ENCODE measurements around the gene PTGDS.

PTGDS gene

DNA sequence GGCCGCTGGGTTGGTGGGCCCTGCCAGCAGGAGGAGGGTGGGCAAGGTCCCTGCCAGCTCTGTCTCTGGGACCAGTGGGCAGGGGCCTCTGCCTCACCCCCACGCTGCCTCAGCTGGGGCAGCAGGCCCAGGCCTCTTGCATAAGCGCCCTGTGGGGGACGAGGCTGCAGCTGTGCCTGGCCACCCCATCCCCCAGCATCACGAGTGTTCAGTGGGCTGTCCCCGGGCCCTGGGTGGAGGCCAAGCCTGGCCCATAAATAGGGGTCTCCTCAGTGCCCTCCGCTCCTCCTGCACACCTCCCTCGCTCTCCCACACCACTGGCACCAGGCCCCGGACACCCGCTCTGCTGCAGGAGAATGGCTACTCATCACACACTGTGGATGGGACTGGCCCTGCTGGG, at the start of gene PTGDS:
Gene PTGDS, plus strand, starts transcription at position 282 of the 400 bp plus-strand sequence. Its CDS starts 75 bp downstream, at position 357.
- no peak for DNase-seq (ENCODE audit: low read depth in 2 of 2)

DNA sequence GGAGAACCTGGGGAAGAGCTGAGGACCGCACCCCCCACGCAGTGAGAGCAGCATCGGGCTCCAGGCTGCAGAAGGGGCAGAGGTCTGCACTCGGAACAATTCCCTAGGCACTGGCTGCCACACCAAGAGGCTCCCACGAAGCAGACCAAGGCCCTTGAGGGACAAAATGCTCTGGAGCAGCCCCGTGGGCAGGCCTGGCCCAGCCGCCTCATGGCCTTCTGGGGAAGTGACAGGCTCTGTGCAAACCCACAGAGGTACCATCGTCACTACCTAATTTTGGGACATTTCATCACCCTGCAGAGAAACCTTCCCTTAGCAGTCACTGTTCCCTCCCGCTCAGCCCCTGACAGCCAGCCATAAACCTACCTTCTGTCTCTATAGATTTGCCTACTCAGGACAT, 48.7 kb upstream of the PTGDS start:
- no peak for DNase-seq (ENCODE audit: low read depth in 2 of 2)

DNA sequence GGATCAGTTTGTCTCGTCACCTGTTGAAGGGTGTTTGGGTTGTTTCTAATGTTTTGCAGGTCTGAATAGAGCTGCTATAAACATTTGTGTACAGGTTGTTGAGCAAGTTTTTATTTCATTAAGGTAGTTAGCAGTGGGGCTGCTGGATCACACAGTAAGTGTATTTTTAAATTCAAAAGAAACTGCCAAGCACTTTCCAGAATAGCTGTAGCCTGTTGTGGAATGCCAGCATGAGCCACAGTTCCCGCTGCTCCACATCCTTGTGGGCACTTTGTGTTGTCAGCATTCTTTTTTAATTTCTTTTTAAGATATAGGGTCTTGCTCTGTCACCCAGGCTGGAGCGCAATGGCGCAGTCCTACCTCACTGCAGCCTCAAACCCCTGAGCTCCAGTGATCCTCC, 47.3 kb upstream of the PTGDS start:
- DNase-seq (ENCODE audit: low read depth in 2 of 2), result no peak

DNA sequence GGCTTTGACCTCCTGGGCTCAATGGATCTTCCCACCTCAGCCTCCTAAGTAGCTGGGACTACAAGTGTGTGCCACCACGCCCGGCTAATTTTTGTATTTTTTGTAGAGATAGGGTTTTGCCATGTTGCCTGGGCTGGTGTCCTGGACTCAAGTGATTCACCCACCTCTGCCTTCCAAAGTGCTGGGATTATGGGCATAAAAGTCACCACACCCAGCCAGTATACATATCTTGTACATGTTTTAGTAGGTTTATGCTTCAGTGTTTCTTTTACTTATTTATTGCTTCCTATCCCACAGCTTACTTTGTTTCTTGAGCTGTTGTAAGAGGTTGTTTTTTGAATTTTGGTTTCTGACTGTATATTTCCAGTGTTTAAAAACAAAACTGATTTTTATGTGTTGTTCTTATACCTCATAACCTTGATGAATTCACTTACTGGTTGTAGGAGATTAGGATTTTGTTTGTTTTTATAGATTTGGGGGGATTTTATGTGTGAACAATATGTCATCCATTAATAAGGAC, 45.6 kb upstream of the PTGDS start:
- no peak for DNase-seq (ENCODE audit: low read depth in 2 of 2)

DNA sequence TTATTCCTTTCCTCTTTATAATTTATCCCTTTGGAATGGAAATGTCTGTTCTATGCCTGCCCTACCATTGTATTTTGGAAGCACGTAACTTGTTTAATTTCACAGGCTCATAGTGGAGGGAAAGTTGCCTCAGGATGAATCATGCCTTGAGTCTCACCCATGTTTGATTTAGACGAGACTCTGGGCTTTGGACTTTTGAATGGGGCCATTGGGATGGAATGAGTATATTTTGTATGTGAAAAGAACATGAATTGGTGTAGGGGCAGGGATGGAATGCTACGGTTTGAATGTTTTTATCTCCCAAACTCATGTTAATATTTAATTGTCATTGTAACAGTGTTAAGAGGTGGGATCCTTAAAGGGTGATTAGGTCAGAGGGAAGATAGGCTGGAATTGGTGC, 43.0 kb upstream of the PTGDS start:
- DNase-seq (ENCODE audit: low read depth in 2 of 2), result no peak

DNA sequence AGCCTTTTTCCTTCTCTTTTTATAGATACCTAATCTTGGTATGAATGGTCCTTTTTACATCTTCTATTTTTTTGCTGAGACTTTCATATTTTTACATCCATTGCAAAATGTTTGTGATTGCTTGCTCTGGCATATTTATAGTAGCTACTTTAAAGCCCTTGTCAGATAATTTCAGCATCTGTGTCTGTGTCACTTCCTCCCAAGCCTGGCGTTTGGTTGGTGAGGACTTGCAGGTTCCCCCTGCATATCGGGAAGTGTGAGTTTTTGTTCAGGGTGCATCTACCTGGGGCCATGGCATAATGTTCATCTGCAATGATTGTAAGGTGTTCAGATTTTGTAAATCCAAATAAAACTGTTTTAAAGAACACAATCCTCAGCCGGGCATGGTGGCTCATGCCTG, 41.7 kb upstream of the PTGDS start:
- no peak for DNase-seq (ENCODE audit: low read depth in 2 of 2)

GRCh38 chr9:136936645-136937170, 40.6 kb upstream of the PTGDS start:
- no peak for DNase-seq (ENCODE audit: low read depth in 2 of 2)

DNA sequence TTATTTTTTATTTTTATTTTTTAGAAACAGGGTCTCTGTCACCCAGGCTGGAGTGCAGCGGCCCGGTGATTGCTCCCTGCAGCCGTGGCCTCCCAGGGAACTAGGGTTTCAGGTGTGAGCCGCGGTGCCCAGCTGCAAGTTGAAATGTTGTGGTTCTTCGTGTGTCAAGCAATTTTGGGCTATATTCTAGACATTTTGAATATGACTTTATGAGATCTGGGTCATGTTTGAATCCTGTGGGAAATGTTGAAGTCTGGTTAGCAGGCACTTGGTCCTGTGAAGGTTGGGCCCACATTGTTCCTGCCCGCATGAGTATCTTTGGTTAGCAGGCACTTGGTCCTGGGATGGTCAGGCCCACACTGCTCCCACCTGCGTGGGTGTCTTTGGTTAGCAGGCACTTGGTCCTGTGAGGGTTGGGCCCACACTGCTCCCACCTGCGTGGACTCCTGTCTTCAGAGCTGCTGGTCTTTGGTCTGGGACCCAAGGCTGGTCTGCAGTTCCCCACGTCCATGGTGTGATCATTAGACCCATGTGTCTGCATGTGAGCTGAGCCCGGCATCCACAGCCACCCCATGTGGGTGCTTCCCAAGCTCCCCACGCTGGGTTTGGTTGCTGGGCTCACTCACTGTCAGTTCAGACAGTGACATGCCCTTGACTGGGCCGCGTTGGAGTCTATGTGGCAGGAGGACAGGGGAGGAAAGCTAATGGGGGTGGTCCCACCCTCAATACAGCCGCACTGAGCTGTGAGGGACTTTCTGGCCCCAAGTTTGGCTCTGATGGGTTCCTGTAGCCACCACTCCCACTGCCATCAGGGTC, 39.9 kb upstream of the PTGDS start:
- DNase-seq (ENCODE audit: low read depth in 2 of 2), result no peak

DNA sequence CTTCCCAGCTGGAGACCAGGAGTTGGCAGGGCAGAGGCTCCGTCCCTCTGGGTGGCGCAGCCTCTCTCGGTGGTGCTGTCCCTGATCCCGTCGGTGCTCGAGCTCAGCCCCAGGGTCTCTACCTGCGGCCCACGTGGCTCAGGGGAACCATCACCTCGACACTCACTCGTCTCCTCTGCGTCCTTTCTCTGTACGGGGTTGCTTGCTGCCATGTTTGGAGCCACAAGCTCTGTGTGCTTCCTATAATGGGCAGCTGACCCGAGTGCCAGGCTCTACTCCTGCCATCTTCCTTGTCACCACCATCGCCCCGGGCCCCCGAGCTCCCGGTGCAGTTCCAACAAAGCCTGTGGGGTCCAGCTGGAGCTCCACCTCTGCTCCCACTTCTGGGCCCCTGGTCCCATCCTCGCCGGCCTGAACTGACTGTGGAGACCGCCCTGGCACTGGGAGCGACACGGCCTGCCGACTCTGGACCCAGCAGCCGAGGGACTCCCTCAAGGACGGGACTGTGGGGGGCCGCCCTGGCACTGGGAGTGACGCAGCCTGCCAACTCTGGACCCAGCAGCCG, 37.8 kb upstream of the PTGDS start:
- DNase-seq (ENCODE audit: low read depth in 2 of 2), result no peak

GRCh38 chr9:136939996-136940525, 37.2 kb upstream of the PTGDS start:
- DNase-seq (ENCODE audit: low read depth in 2 of 2), result no peak

GRCh38 chr9:136940526-136941230, 36.6 kb upstream of the PTGDS start:
- no peak for DNase-seq (ENCODE audit: low read depth in 2 of 2)

DNA sequence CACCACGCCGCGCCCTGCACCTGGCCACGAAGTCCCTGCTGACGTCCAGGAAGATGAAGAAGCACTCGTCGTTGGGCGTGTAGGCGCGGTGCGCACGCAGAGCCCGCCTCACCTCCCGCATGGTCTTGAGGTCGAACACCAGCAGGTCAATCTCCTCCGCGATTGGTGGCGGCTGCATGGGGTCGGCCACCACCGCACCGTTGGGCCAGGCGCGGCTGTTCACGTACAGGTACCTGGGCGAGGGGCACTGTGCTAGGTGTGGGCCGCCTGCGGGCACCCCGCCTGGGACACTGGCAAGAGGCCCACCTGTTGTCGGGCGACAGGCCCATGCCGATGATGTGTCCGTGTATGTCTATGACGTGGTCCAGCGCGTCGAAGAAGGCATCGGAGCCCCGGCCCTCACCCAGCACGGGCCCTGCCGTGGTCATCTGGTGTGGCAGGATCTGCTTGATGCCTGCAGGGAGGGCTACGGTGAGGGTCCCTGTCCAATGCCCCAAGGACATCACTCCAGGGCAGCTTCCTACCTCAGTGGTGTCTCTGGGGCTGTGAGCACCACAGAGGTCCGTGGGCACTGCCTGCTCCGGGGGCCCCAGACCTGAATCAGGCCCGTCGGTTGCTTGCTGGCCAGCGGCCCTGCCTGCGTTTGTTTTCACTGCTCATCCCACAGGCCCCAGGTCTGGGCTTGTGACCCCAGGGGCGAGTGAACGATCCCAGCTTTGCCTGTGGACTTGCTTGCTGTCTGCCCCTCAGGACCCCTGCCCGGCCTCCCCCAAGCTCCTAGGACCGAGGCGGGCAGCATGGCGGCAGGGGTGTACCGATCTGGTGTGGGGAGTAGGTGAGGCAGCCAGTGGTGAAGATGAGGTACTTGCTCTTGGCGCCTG, 35.8 kb upstream of the PTGDS start:
- DNase-seq (ENCODE audit: low read depth in 2 of 2), result no peak

DNA sequence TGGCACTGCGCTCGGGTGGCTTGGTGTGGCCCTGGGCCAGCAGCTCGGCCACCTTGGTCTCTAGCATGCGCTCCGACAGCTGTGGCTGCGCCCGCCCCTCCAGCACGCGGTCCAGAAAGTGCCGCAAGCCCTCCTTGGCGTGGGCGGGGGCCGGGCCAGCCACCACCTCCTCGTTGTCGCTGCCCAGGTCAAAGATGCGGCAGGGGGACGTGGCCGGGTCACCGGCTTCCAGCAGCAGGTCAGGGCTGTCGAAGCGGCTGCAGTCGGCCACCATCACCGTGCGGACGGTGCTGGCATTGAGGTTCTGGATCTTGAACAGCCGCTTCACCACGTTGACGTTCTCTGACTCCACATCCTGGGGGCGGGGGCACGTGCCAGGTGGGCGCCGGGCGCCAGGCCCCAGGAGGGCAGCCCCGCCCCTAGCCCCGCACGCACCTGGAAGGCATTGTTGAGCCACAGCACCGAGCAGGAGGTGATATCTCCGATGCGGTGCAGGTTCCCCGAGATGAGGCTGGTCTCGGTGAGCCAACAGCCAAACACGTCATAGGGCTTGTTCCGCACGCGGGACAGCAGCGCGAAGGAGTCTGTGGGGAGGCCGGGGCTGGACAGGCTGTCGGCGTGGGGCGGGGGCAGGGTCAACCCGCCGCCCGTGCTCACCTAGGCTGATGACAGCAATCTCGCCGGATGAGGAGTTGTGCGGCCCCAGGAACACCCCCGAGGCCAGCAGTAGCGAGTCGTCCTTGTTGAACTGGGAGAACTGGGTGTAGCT, 35.0 kb upstream of the PTGDS start:
- DNase-seq (ENCODE audit: low read depth in 2 of 2), result no peak

DNA sequence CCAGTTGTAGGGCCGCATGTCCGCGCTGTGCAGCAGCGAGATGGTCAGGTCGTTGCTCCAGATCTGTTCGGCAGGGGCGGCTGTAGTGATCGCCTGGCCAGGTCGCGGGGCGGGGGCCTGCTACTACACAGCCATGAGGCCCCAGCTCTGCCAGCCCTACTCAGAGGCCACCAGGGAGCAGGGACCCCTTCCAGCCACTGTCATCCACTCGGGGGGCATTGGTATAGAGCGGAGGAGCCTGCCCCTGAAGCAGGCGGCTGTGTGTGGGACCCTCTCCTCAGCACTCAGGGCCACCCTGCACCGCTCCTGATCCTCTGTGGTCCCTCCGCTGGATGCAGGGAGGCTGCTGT, 34.4 kb upstream of the PTGDS start:
- DNase-seq (ENCODE audit: low read depth in 2 of 2), result no peak

DNA sequence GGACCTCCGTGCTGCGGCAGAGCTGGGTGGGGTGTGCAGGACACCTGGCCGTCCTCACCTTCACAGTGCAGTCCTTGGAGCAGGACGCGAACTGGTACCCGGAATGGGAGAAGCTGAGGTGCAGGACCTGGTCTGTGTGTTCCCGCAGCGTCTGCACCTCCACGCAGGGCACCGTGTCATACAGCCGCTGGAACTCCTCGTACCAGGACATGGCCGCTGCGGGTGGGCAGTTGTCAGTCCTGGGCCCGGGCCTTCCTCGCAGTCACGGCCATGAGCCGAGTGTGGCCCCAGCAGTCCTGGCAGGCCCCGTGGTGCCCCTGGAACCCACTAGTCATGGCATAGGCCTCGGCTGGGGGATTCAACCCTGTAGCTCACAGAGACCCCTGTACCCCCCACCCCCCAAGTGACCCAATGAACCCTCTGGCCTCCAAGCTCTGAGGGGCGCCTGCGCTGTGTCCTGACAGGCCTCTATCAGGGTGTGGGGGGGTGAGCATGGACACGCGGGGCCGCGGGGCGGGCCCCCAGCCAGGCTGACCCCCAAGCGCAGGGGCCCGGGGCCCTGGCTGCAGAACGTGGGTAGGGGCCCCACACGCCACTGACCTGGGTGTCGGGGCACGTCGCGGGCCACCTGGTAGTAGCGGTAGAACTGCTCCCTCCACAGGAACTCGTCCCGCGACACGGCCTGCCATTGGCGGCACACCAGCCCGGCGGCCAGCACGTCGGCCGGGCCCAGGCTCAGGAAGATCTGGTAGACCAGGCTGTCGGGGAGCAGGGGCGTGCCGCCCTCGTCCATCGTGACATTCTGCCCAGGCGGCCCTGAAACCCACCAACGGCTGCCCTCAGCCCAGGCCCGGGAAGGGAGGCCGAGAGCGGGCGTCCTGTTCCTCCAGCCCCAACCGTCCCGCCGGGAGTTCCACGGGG, 33.8 kb upstream of the PTGDS start:
- peak; percentile 34 to 37 for DNase-seq (ENCODE audit: low read depth in 2 of 2)

DNA sequence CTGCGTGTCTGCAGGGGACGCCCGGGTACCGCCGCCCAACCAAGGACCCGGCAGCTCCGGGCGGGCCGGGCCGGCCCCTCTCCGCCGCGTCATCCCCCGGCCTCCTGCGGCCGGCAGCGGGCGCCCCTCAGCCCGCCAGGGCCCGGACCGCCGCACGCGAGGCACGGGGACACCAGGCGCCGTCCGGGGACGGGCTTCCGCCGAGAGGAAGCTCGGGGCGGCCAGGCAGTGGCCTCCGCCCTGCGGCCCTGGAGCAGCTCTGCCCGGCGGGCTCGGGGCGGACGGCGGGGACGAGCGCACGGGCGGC, 33.1 kb upstream of the PTGDS start:
- DNase-seq (ENCODE audit: low read depth in 2 of 2), result peak; percentile 13 to 16

DNA sequence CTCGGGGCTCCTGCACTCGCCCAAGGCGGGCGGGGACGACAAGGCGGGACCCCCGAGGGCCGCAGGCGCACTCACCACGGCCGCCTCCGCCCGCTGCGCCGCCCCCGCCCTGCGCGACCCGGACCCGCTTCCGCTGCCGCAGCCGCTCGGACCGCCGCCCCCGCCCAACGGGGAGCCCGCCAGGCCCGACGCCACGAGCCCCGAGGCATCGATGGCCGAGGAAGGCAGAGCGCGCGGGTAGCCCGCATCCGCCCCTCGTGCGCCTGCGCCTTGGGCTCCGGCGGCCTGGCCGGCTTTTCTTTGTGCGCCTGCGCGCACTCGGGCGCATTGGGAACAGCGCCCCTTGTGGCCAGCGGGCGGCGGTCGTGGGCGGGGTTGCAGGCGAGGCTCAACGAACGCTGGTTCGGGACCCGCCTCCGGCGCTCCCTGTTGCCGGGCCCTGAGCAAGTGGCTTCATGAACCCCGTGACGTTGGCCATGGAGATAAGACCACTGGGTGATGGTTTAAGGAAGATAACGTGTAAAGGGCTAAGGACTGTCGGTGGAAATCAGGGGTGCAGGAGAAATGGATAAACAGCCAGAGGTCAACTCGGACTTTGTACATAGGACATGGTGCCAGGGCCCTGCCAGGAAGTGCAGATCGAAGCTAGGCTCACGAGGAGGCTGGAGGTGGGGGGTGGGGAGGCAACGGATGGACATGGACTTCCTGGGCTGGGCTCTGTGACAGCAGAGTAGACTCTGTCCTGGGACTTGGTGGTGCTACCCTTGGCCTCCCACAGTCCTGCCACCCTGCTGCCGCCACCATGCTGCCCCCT, 32.6 kb upstream of the PTGDS start, which contains the start of the genes C8G and FBXW5:
Gene C8G, plus strand, starts transcription at position 725 of the 814 bp plus-strand sequence. Its CDS starts 78 bp downstream, at position 803.
Gene FBXW5, minus strand, starts transcription at position 220 of the 814 bp plus-strand sequence. CDS start 655 bp downstream, outside the sequence.
- peak; percentile 92 for DNase-seq (ENCODE audit: low read depth in 2 of 2)
